Keratinocyte (primary cell): Measurements from ENCODE around the gene INPP5A.

Experiments used
- EZH2 ChIP-seq: IDR thresholded peaks from one replicate; pipeline ENCODE4 v1.6.1; 2012; ENCODE audit warnings: inconsistent platforms, mild to moderate bottlenecking, low read length, moderate library complexity
- TF ChIP-seq, protein P1 (sequence below), 3 experiments: IDR thresholded peaks in 1 of 3; conservative IDR thresholded peaks in 1 of 3; optimal IDR thresholded peaks in 1 of 3; 2 replicates in 2 of 3; 3 replicates in 1 of 3; pipeline versions ENCODE3 to v1.5.1; 2011; ENCODE audit warnings: low read length in 3 of 3, mild to moderate bottlenecking in 3 of 3, moderate library complexity in 2 of 3, control low read depth in 1 of 3, inconsistent platforms in 1 of 3; ENCODE audit not compliant: insufficient read depth in 2 of 3; ENCODE audit errors: extremely low read depth in 1 of 3

DNA sequence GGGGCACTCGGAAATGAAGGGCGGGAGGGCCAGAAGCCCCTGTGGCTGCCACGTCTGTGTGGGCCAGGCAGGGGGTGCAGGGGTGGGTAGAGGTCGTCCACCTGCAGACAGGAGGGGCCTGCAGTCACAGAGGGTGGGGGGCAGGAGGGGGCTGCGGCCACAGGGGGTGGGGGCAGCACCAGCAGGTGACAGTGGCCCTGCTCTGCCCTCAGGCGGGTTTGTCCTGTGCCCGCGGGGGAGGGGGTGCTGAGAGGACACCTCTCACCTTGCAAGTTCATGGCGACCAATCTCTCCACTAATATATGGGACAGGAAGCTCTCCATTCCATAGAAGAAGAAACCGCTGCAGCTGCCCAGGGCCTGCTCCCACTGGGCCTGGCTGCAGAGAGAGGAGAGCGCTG lies 274.9 kb downstream of the INPP5A start:
- TF ChIP-seq, protein P1, sequence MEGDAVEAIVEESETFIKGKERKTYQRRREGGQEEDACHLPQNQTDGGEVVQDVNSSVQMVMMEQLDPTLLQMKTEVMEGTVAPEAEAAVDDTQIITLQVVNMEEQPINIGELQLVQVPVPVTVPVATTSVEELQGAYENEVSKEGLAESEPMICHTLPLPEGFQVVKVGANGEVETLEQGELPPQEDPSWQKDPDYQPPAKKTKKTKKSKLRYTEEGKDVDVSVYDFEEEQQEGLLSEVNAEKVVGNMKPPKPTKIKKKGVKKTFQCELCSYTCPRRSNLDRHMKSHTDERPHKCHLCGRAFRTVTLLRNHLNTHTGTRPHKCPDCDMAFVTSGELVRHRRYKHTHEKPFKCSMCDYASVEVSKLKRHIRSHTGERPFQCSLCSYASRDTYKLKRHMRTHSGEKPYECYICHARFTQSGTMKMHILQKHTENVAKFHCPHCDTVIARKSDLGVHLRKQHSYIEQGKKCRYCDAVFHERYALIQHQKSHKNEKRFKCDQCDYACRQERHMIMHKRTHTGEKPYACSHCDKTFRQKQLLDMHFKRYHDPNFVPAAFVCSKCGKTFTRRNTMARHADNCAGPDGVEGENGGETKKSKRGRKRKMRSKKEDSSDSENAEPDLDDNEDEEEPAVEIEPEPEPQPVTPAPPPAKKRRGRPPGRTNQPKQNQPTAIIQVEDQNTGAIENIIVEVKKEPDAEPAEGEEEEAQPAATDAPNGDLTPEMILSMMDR (optimal IDR thresholded peaks at IDR 0.05 in 1 of 3, IDR thresholded peaks at IDR 0.05 in 1 of 3, conservative IDR thresholded peaks at IDR 0.05 in 1 of 3; ENCODE audit: extremely low read depth in 1 of 3, insufficient read depth in 2 of 3, low read length in 3 of 3): no peak
- no peak for TF ChIP-seq EZH2
